ENCODE measurements around the gene KCNJ16.

DNA sequence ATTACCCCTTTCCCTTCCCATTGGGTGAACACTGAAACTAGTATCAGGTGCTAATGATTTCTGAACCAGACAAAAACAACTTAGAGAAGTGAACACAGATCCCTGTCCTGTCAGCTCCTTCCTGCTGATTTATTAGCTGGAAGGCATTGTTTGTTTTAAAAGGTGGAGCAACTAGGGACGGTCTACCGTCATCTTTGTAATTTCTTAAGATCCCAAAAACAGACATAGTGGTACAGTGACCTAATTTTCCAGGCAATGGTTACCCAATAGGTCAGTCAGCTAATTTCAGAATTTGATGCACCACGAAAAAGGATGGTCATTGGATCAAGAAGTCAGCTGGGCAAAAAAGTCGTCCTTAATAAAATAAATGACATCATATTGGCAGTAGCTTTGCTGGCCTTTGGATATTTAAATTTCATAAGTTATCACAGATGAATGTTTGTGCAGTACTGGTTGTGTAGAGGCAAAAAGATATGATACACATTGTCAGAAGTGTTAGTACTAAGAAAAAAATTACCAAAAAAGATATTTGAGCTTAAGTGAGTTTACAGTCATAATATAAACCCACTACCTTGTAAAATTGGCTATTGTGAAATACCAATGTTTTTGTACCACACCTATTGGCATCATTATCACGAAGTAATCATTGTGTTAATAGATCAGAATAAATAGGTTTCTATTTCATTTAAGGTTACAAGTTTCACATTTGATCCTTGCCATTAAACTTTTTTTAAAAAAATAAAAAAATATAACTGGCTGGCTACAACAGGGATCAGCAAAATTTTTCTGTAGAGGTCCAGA lies 27.2 kb upstream of the KCNJ16 start:
- TF ChIP-seq, protein P1, sequence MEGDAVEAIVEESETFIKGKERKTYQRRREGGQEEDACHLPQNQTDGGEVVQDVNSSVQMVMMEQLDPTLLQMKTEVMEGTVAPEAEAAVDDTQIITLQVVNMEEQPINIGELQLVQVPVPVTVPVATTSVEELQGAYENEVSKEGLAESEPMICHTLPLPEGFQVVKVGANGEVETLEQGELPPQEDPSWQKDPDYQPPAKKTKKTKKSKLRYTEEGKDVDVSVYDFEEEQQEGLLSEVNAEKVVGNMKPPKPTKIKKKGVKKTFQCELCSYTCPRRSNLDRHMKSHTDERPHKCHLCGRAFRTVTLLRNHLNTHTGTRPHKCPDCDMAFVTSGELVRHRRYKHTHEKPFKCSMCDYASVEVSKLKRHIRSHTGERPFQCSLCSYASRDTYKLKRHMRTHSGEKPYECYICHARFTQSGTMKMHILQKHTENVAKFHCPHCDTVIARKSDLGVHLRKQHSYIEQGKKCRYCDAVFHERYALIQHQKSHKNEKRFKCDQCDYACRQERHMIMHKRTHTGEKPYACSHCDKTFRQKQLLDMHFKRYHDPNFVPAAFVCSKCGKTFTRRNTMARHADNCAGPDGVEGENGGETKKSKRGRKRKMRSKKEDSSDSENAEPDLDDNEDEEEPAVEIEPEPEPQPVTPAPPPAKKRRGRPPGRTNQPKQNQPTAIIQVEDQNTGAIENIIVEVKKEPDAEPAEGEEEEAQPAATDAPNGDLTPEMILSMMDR (IDR thresholded peaks at IDR 0.05; ENCODE audit: low read depth, low read length), result no peak
- TF ChIP-seq EZH2phosphoT487 (IDR thresholded peaks at IDR 0.05; ENCODE audit: low read depth), result no peak

Data from OCI-LY3 (cell line).